Fibroblast of peridontal ligament (primary cell): ENCODE measurements around the gene ROR2.
"Not testable (repeated sequence)": the region's sequence is repeated elsewhere in the genome, so short reads cannot be mapped to it uniquely, and the experiment has no call there.

Source experiments
- DNase-seq: peaks from one replicate; pipeline ENCODE4 v3.0.0-alpha.2; 2010; ENCODE audit errors: extremely low read depth

The ROR2 gene

DNA sequence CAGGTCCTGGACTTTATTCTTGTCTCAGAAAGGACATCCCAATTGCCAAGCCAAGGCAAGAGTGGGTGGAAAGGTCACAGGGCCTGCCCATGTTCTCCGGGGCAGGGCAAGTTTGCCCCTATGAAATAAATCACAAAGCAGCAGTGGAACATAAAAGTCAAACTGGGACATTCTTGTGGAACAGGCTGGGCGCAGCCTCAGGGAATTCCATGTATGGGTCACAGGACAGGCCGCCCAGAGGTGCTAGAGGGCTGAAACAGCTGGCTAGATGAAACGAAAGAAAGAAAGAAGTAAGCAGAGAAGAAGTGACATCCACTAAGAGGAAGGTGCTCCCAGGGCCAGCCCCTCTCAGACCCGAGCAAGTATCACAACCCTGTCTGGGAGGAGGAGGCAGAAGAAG lies 307.3 kb downstream of the ROR2 start:
- DNase-seq = no peak

DNA sequence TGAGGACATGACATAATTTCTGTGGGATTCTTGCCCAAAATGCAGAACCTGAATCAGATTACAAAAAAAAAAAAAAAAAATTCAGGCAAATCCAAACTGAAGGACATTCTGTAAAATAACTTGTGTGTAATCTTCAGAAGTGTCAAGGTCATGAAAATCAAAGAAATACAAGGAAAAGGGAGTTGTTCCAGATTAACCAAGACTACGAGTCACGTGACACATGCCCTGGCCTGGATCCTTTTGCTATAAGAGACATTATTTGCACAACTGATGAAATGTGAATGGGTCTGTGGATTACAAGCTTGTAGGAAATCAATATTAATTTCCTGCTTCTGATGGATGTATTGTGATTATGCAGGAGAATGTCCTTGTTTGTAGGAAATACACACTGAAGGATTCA lies 309.6 kb downstream of the ROR2 start:
- DNase-seq = no peak

DNA sequence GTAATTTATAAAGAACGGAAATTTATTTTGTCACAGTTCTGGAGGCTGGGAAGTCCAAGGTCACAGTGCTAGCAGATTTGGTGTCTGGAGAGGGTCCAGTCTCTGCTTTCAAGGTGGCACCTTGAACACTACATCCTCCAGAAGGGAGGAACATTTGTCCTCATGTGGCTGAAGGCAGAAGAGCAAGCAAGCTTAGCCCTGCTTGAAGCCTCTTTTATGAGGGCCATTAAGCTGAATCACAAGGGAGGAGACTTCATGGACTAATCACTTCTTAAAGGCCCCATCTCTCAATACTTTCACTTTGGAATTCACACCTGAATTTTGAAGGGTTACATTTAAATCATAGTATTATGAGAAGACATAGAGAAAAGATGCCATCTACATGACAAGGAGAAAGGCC lies 311.0 kb downstream of the ROR2 start:
- no peak for DNase-seq

DNA sequence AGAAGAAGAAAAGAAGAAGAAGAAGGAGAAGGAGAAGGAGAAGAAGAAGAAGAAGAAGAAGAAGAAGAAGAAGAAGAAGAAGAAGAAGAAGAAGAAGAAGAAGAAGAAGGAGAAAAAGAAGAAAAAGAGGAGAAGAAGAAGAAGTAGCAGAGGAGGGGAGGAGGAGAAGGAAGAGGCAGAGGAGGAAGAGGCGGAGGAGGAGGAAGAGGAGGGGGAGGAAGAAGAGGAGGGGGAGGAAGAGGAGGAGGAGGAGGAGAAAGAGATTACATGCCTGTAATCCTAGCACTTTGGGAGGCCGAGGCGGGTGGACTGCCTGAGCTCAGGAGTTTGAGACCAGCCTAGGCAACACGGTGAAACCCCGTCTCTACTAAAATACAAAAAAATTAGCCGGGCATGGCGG lies 315.2 kb downstream of the ROR2 start:
- not testable (repeated sequence) for DNase-seq

DNA sequence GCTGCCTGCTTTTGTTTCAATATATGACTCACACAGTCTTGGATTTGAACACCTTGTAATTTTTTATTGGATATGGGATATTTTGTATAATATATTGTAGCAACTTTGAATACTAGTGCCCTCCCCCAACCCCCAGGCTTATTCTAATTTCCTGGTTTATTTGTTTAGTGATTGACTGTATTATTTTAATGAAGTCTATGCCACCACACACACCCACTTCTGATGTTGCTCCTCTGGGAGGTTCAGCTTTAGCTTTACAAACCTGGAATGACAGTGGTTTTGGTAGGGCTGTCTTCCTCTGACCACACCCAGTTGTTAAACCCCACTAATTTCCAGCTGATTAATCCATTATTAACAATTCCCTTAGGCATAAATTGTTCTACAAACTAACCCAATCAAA lies 320.3 kb downstream of the ROR2 start:
- no peak for DNase-seq

DNA sequence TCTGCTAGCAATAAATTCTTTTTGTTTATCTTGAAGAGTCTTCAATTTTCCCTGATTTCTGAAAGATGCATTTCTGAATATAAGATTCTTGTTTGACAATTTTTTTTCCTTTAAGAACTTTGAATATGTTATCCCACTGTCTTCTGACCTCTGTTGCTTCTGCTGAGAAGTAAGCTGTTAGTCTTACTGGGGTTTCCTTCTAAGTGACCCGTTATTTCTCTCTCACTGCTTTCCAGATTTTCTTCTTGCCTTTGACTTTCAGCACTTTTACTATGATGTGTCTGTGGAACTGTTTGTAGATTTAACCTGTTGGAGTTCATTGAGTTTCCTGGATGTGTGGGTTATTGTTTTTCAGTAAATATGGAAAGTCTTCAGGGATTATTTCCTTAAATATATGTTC lies 321.1 kb downstream of the ROR2 start:
- DNase-seq = no peak

DNA sequence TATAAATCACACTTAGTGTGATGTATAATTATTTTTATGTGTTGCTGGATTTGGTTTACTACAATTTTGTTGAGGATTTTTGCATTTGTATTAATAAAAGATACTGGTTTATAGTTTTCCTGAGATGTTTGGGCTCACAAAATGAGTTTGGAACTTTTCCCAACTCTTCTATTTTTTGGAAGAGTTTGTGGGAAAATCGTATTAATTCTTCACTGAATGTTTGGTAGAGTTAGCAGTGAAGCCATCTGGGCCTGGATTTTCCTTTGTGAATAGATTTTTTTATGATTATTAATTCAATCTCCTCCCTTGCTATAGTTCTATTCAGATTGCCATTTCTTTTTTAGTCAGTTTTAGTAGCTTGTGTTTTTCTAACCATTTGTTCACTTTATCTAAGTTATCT lies 324.7 kb downstream of the ROR2 start:
- no peak for DNase-seq

DNA sequence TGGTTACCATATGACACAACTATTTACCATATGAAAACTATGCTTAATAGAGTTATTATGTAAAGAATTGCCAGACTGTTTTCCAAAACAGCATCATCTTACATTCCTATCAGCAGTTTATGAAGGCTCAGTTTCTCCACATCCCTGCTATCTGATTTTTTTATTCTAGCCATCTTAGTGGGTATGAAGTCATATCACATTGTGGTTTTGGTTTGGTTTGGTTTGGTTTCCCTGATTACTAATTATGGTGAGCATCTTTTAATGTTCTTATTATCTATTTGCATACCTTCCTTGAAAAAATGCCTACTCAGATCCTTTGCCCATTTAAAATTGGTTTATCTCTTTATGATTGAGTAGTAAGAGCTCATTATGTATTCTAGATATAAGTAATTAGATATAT lies 327.0 kb downstream of the ROR2 start:
- DNase-seq = no peak

DNA sequence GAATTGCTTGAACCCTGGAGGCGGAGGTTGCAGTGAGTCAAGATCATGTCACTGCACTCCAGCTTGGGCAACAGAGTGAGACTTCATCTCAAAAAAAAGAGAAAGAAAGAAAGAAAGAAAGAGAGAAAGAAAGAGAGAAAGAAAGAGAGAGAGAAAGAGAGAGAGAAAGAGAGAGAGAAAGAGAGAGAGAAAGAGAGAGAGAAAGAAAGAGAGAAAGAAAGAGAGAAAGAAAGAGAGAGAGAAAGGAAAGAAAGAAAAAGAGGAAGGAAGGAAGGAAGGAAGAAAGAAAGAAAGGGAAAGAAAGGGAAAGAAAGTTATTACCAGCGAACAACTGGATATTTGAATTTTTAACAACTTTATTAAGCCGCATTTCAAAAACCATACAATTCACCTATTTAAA lies 327.9 kb downstream of the ROR2 start:
- DNase-seq = not testable (repeated sequence)

DNA sequence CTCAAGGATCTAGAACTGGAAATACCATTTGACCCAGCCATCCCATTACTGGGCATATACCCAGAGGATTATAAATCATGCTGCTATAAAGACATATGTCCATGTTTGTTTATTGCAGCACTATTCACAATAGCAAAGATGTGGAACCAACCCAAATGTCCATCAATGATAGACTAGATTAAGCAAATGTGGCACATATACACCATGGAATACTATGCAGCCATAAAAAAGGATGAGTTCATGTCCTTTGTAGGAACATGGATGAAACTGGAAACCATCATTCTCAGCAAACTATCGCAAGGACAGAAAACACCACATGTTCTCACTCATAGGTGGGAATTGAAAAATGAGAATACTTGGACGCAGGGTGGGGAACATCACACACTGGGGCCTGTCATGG lies 336.0 kb downstream of the ROR2 start:
- DNase-seq = not testable (repeated sequence)

DNA sequence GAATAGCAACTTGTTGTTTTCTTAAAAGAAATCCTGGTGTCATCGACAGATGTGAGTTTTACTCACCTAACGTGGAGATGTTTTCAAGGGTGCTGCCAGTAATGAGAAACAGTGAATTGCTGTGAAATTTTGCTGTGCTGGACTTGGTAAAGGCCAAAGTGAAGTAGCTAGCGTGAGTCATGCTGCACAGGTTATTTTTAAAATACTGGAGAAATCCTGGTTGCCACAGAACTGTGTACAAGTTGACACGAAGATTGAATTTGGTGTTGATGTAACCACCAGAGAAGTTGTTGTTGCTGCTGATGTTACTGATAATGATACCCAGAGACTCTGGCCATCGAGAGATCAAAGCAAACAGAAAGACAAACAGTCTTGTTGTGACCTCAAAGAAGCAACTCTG lies 338.4 kb downstream of the ROR2 start:
- no peak for DNase-seq

DNA sequence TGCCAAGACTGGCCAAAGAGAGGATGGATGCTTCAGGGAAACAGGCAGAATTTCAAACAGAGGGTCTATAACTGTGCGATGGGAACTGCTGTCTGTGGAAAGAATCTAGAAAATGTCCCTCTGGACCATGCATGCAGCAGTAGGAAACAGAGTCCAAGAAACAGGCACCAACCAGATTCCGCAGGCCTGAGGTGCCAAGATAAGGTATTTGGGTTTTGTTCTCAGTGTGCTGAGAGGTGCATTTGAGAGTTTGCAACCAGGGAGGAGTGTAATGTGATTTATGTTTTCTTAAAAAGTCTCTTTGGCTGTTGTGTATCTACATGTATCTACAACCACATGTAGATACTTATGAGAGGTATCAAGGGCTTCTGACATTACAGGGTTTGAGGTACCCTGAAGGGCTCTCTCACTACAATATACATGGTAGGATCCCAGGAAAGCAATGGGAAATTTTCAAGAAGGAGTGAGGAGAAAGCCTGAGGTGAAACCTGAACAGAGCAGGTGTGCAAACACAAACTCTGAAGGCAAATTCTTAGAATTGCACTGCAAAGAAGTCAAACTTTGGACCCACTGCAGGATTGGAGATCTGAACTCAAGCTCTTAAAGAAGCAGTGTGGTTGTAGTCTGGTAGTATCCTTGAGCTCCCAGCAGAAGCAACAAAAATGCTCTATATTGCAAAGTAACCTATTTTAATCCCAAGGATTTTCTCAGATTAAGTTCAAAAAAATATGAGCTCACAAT lies 343.6 kb downstream of the ROR2 start:
- DNase-seq = no peak

DNA sequence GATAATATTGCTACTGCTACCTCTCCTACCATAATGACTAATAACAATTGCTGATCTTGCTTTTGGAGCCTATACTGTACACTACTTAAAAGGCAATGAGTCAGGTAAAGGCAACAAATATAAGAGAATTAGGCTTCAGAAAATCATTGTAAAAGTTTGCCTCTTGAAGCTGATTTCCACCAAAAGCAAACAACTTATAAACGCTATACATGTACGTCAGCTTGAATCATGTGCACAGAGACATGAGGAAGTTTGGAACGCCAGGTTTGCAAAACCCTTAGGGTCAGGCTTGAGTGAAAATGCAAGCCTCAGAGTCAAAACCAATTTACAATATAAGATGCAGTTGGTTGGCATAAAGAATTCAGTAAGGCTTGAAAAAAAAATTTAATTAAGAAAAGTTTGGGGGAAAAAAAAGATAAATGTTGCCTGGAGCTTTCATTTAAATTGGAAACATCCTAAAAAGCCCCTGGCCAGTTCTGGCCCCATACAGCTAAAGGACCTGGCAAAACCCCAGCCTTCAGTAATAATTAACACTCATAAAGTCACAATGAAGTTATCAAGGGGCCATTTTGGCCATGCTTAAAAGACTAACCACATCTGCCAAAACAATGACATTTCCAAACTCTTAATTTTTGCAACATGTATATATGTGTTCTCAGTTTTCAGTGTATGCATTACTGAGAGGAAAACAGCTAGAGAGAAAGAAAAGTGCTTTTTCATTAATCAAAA lies 345.4 kb downstream of the ROR2 start:
- no peak for DNase-seq

DNA sequence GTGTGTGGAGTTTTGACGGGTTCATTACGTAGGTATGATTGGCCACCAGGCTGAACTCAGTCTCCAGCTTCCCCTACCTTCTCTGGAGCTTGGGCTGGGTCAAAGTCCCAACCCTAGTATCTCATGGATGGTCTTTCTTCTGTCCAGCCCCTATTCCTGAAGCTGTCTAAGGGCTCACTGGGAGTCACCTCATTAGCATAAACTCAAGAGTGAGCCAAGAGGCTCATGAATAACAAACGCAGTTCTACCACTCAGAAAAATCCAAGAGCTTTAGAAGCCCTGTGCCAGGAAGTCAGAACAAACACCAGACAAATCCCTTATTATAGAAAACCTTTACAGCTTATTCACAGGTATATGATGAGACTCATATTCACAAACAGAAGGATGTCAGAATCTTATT lies 346.1 kb downstream of the ROR2 start:
- DNase-seq = no peak

DNA sequence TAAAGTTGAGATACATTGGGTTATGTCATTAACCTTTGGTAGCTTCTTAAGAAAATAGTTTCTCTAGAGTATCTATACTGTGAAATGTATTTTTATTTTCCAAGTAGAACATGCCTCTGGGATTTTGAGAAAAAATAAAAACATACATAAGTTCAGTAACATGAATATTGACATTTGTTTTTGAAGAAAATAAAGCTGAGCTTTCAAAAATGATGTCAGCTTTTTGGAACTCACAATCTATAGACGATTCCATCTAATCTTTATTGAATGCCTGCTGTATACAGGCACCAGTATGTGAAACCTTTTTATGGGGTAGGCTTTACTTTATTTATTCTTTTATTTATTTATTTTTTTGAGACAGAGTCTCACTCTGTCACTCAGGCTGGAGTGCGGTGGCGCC lies 350.5 kb downstream of the ROR2 start:
- DNase-seq = no peak

DNA sequence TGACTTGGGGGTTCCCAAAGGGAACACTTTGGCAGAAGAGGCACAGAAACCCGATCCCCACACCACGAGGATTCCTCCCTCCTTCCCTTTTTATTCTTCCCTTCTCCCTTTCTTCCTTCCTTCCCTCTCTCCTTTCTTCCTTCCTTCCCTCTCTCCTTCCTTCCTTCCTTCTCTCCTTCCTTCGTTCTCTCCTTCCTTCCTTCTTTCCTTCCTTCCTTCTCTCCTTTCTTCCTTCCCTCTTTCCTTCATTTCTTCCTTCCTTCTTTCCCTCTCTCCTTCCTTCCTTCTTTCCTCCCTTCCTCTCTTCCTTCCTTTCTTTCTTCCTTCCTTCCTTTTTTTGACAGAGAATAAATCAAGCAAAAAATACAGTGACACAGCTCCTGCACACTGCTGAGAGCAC lies 358.4 kb downstream of the ROR2 start:
- DNase-seq = no peak

DNA sequence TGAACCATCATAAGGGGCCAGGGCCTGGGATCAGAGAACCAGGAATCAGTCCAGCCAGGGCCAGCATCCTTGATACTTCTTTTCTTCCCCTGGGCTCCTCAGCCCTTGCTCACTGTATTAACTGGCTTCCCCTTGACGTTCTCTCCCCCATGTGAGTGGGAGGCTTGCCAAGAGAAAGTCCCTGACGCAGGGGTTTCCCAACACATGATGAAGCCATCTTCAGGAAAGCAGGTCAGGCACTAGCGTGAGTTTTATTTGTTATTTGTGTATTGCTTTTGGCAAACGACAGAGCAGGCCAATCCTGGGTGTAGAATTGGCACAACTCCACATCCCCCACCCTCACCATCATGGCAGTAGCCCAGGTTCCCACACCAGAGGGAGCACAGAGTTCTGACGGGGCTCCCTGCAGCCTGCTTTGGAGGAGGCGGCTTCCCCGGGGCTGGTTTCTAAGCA lies 360.9 kb downstream of the ROR2 start:
- no peak for DNase-seq

DNA sequence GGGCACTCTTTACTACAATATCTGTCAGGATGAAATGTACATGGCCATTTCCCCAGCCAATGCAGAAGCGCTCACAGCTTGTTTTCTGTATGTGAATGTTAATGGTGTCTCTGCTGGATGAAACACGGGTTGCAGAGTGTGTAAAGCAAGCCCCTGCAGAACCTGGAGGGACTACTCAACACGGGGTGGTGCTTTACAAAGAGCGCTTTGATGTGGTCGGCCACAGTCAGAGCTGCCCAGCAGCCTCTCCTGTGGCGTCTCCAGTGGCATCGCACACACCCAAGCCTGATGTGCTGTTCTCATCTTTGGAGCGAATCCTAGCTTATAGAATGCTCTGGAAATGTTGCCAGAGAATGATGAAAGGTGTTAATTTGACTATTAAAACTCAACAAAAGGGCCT lies 363.7 kb downstream of the ROR2 start:
- DNase-seq = no peak

DNA sequence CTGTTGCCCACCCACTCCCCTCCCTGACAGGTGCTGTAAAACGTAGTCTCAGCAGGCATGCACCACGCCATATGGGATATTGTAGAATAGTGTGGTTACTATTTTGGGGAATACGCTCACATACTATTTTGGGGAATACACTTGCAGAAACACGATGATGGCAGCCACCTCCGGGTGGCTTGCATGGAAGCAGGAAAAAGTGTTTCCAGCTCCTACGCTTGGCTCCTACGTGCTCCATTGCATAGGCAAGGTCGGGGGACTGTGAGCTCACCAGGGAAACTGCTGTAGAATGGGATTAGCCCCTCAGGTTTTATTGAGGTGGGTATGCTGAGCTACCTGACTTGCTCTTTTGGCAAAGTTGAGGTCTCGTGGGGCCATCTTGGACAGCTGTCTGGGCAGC lies 366.1 kb downstream of the ROR2 start:
- DNase-seq = no peak

DNA sequence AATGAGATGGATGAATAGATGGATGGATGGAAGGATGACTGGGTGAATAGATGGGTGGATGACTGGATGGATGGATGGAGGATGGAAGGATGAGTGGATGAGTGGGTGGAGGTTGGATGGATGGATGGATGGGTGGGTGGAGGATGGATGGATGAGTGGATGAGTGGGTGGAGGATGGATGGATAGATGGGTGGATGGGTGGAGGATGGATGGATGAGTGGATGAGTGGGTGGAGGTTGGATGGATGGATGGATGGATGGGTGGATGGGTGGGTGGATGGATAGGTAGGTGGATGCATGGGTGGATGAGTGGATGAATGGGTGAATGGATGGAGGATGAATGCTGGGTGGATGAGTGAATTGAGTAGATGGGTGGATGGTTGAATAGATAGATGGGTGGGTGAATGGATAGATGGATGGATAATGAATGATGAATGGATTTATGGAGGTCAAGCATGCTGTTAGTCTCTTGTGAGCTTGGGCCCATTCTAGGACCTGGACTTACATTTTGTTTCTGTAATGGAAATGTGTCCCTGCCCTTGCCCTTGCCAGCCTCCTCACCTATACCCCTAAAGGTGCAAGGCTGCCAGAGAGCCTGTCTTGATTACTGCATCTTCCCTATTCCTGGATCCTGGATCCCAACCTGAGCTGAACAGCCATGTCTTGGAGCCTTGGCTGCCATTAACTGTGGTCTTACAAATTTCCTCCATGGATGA lies 366.7 kb downstream of the ROR2 start:
- no peak for DNase-seq

DNA sequence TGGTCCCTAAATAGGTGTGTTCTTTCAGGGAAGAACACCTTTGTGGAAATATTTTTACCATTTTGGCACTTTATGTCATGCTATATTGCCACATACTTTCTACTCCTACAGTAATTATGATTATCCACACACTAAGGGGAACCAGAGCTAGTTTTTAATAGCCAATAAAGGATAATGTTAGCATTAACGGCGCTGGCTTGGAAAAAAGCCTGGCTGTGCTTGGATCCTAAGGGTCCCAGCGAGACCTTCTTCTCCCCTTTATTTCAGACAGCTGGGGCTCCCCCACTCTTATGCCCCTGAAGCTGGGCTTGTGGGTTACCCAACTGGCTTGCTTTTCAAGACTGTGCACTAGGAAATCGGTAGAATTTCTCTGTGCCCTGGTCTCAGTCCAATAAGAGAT lies 367.8 kb downstream of the ROR2 start:
- DNase-seq = no peak

DNA sequence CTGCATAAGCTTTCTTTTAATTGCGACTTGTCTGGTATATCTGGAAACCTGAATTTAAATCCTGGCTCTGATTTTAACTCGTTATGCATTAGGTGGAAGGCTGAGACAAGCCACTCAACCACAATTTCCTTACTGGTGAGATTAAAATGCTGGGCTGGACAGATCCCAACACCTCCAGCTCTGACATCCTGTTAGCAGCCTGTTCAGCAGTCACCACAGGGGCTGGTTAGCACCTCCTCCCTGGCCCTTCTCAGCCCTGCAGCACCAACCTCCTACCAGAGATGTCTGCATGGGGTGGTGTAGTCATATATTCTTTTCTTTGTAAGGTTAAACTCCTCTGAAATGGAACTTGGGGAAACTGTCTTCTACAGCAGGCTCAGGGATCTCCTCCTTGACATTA lies 369.9 kb downstream of the ROR2 start:
- DNase-seq = no peak

DNA sequence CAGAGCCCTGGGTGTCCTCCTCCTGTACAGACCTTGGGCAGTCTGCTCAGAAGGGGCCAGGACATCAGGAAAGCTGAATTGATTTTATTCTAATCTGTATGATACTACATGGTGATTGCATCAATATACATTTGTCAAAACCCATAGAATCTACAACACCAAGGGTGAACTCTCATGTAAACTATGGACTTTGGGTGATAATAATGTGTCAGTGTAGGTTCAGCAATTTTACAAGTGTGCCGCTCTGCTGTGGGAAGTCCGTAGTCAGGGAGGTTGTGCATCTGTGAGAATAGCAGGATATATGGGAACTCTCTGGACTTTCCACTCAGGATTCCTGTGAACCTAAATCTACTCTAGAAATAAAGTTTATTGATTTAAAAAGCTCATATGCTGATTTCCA lies 371.1 kb downstream of the ROR2 start:
- no peak for DNase-seq
